HepG2 (cell line): ENCODE measurements around the gene FBXL20.

ENCODE experiments used
- DR1 ChIP-seq: sonication (generic); formaldehyde crosslinking; IDR thresholded peaks from 2 replicates; pipeline ENCODE4 v1.8.0; 2021; ENCODE audit warnings: mild to moderate bottlenecking, missing genetic modification reagents, inconsistent platforms
- ETV6 ChIP-seq: sonication (generic); formaldehyde crosslinking; conservative IDR thresholded peaks from 2 replicates; pipeline ENCODE4 v1.4.0; 2020; ENCODE audit warnings: missing genetic modification reagents
- HDAC1 ChIP-seq: sonication (generic); formaldehyde crosslinking; IDR thresholded peaks from 2 replicates; pipeline ENCODE4 v1.5.1; 2020; ENCODE audit warnings: mild to moderate bottlenecking, missing genetic modification reagents
- KDM4B ChIP-seq: sonication (generic); formaldehyde crosslinking; IDR thresholded peaks from 2 replicates; pipeline ENCODE4 v1.4.0; 2020; ENCODE audit warnings: missing genetic modification reagents
- MAFK ChIP-seq, 2 experiments: IDR thresholded peaks in 1 of 2; conservative IDR thresholded peaks in 1 of 2; 2 replicates each; pipeline ENCODE4 v1.6.1; 2011; ENCODE audit warnings: improper control_type of control experiment in 2 of 2, low read length in 2 of 2
- MTERF4 ChIP-seq: sonication (generic); formaldehyde crosslinking; IDR thresholded peaks from 2 replicates; pipeline ENCODE4 v1.8.0; 2023; ENCODE audit warnings: mild to moderate bottlenecking, missing genetic modification reagents
- PATZ1 ChIP-seq: sonication (generic); formaldehyde crosslinking; IDR thresholded peaks from 2 replicates; pipeline ENCODE4 v1.4.0; 2020; ENCODE audit warnings: missing genetic modification reagents
- RNF2 ChIP-seq: fragments of 450-650 bp; conservative IDR thresholded peaks from 2 replicates; pipeline ENCODE4 v1.6.1; 2016; ENCODE audit warnings: low read depth
- TARDBP ChIP-seq: sonication (generic); formaldehyde crosslinking; IDR thresholded peaks from 2 replicates; pipeline ENCODE4 v1.8.0; 2022; ENCODE audit warnings: mild to moderate bottlenecking, missing genetic modification reagents
- ZC3H4 ChIP-seq: sonication (generic); formaldehyde crosslinking; IDR thresholded peaks from 2 replicates; pipeline ENCODE4 v1.4.0; 2020; ENCODE audit warnings: missing genetic modification reagents, borderline replicate concordance
- ZNF558 ChIP-seq: sonication (generic); formaldehyde crosslinking; IDR thresholded peaks from 2 replicates; pipeline ENCODE4 v1.9.0; 2022; ENCODE audit warnings: mild to moderate bottlenecking, missing genetic modification reagents, borderline replicate concordance
- ZNF850 ChIP-seq: sonication (generic); formaldehyde crosslinking; conservative IDR thresholded peaks from 2 replicates; pipeline ENCODE4 v1.9.0; 2021; ENCODE audit warnings: mild to moderate bottlenecking, missing genetic modification reagents
- TF ChIP-seq, protein P1 (sequence below): sonication (generic); formaldehyde crosslinking; IDR thresholded peaks from 2 replicates; pipeline ENCODE4 v1.5.0; 2020; ENCODE audit warnings: mild to moderate bottlenecking, missing genetic modification reagents, moderate library complexity

GRCh38 chr17:39443326-39443725, 41.9 kb upstream of the FBXL20 start:
- TF ChIP-seq TARDBP (CRISPR knock-in tag) (no peak), KDM4B (CRISPR knock-in tag) (no peak), PATZ1 (CRISPR knock-in tag) (no peak), ZNF558 (no peak), DR1 (CRISPR knock-in tag) (no peak), RNF2 (no peak), HDAC1 (CRISPR knock-in tag) (no peak), ZC3H4 (CRISPR knock-in tag) (no peak), ZNF850 (CRISPR knock-in tag) (no peak), MTERF4 (CRISPR knock-in tag) (no peak), ETV6 (CRISPR knock-in tag) (no peak), MAFK (conservative IDR thresholded peaks at IDR 0.05 in 1 of 2, IDR thresholded peaks at IDR 0.05 in 1 of 2; ENCODE audit: low read length in 2 of 2) (peak; percentile 75 to 78)
- TF ChIP-seq, protein P1, sequence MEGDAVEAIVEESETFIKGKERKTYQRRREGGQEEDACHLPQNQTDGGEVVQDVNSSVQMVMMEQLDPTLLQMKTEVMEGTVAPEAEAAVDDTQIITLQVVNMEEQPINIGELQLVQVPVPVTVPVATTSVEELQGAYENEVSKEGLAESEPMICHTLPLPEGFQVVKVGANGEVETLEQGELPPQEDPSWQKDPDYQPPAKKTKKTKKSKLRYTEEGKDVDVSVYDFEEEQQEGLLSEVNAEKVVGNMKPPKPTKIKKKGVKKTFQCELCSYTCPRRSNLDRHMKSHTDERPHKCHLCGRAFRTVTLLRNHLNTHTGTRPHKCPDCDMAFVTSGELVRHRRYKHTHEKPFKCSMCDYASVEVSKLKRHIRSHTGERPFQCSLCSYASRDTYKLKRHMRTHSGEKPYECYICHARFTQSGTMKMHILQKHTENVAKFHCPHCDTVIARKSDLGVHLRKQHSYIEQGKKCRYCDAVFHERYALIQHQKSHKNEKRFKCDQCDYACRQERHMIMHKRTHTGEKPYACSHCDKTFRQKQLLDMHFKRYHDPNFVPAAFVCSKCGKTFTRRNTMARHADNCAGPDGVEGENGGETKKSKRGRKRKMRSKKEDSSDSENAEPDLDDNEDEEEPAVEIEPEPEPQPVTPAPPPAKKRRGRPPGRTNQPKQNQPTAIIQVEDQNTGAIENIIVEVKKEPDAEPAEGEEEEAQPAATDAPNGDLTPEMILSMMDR: no peak
